Hippocampal formation (tissue), 2 donors: ENCODE results near the gene DMRTB1.

Experiments used
- DNase-seq, 2 donors: peaks; one replicate each; lab custom pipeline; 2025; lab: John Stamatoyannopoulos, UW

Gene DMRTB1

GRCh38 chr1:53463961-53464899 is 5.0 kb downstream of the DMRTB1 start:
- DNase-seq = no peak

- DNase-seq = no peak
These were observed 6.1 kb downstream of the DMRTB1 start for GRCh38 chr1:53465023-53465957.

- DNase-seq = no peak
These were observed 8.2 kb downstream of the DMRTB1 start for GRCh38 chr1:53467391-53467790.

GRCh38 chr1:53468374-53468773 is 9.2 kb downstream of the DMRTB1 start:
- no peak for DNase-seq

GRCh38 chr1:53469373-53469772 is 10.2 kb downstream of the DMRTB1 start:
- DNase-seq = no peak

- peak; percentile 24 to 47 for DNase-seq
These were observed 11.0 kb downstream of the DMRTB1 start for GRCh38 chr1:53470155-53470554.

- no peak for DNase-seq
These were observed 11.4 kb downstream of the DMRTB1 start for GRCh38 chr1:53470584-53470983.

- DNase-seq = no peak
These were observed 11.8 kb downstream of the DMRTB1 start for GRCh38 chr1:53471000-53471399.

GRCh38 chr1:53473463-53473862 is 14.3 kb downstream of the DMRTB1 start:
- DNase-seq = no peak

- no peak for DNase-seq
These were observed 16.5 kb downstream of the DMRTB1 start for GRCh38 chr1:53475664-53476063.

GRCh38 chr1:53476579-53476978 is 17.4 kb downstream of the DMRTB1 start:
- no peak for DNase-seq

- no peak for DNase-seq
These were observed 18.7 kb downstream of the DMRTB1 start for GRCh38 chr1:53477651-53478501.

GRCh38 chr1:53478502-53478818 is 19.3 kb downstream of the DMRTB1 start:
- DNase-seq = no peak

GRCh38 chr1:53480678-53481077 is 21.5 kb downstream of the DMRTB1 start:
- no peak for DNase-seq

GRCh38 chr1:53481456-53481855 is 22.3 kb downstream of the DMRTB1 start:
- no peak for DNase-seq

GRCh38 chr1:53482441-53483153 is 23.4 kb downstream of the DMRTB1 start:
- DNase-seq = no peak

GRCh38 chr1:53483170-53483569 is 24.0 kb downstream of the DMRTB1 start:
- no peak for DNase-seq

- DNase-seq = no peak
These were observed 24.5 kb downstream of the DMRTB1 start for GRCh38 chr1:53483656-53484055.

GRCh38 chr1:53484705-53485477 is 25.7 kb downstream of the DMRTB1 start:
- no peak for DNase-seq
